Measurements from ENCODE around the gene SLC6A7.
"Not testable (repeated sequence)": the region's sequence is repeated elsewhere in the genome, so short reads cannot be mapped to it uniquely, and the experiment has no call there.

Gene SLC6A7

DNA sequence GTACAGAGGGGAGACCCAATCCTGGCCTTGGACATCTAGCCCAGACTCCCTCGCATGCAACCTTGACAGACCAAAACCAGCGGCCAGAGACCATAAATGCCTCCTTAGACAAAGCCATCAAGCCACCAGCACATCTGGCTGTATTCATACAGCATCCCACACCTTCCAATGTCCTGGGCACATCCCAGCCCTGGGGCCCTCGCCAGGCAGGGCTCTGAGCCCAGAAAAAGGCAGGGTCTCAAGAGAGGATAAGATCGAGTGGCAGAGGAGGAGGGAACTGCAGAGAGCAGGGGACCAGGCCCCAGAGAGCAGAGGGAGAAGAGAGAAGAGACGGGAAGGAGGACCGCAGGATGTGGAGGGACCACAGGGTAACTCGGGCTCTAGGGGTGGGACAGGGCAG, 54.3 kb downstream of the SLC6A7 start:
- Histone ChIP-seq H3K79me2 (ENCODE audit: control insufficient read depth, insufficient read depth, low read length, unreplicated experiment) (no peaks in the 10 kb centered on the region), H3K27me3 (ENCODE audit: insufficient read depth, low read length) (no peaks in the 10 kb centered on the region), H3K4me3 (ENCODE audit: low read depth, low read length) (no peak overlapping the region), H3K4me1 (ENCODE audit: control insufficient read depth, insufficient read depth, low read length, unreplicated experiment) (no peaks in the 10 kb centered on the region), H2AFZ (ENCODE audit: low read length, unreplicated experiment) (no peak overlapping the region), H3K36me3 (ENCODE audit: insufficient read depth, low read length) (no peaks in the 10 kb centered on the region), H3K27ac (ENCODE audit: low read depth, low read length) (no peak overlapping the region)

DNA sequence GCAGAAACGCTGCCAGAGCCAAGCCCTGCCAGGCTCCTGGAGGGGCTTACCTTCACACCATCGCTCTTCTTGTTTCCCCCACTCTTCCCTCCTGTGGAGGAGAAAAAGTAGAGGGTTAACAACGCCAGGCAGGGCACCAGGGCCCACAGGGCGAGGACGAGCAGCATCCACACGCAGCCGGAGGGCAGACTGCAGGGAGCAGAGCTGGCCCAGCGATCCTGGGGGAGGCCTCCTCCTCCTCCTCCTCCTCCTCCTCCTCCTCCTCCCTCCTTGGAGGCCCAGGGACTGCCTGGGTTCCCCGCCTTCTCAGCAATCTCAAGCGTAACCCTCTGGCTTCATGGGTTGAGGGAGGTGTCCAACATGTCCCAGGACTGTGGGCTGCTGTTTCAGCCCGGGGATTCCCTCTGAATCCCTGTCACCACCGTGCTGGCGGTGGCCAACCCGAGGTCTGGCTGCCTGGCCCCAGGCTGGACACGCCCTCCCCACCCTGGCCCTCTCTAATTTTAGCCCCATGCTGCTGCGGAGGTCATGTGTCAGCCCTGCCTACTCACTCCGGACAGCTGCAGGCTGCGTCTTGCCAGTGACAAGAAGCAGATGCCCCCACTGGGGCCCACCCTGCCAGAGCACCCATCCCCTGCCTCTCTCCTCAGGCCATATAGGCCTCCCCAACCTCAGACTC, 55.4 kb downstream of the SLC6A7 start:
- H3K4me3 ChIP-seq (ENCODE audit: low read depth, low read length): no peak overlapping the region
- no peaks in the 10 kb centered on the region for H3K4me1 ChIP-seq (ENCODE audit: control insufficient read depth, insufficient read depth, low read length, unreplicated experiment)
- no peaks in the 10 kb centered on the region for H3K27me3 ChIP-seq (ENCODE audit: insufficient read depth, low read length)
- no peak overlapping the region for H2AFZ ChIP-seq (ENCODE audit: low read length, unreplicated experiment)
- H3K79me2 ChIP-seq (ENCODE audit: control insufficient read depth, insufficient read depth, low read length, unreplicated experiment): no peaks in the 10 kb centered on the region
- no peak overlapping the region for H3K27ac ChIP-seq (ENCODE audit: low read depth, low read length)
- no peaks in the 10 kb centered on the region for H3K36me3 ChIP-seq (ENCODE audit: insufficient read depth, low read length)

DNA sequence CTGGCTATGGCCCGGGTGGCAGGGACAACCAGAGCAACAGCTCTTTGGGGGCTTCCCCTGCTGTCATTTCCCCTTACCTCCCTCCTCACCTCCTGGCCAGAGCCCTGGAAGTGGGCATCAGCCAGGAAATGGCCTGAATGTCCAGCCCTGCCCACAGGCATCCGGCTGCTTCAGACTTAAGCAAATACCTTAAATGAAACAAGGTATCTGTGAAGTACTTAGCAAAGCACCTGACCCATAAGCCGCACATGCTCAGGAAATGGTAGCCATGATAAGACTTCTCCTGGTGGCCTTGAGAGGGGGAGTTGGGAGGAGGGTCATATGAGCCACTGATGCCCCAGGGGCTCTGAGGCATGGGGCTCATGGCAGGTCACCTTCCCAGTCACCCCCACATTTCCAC, 55.9 kb downstream of the SLC6A7 start:
- no peak overlapping the region for H3K4me3 ChIP-seq (ENCODE audit: low read depth, low read length)

DNA sequence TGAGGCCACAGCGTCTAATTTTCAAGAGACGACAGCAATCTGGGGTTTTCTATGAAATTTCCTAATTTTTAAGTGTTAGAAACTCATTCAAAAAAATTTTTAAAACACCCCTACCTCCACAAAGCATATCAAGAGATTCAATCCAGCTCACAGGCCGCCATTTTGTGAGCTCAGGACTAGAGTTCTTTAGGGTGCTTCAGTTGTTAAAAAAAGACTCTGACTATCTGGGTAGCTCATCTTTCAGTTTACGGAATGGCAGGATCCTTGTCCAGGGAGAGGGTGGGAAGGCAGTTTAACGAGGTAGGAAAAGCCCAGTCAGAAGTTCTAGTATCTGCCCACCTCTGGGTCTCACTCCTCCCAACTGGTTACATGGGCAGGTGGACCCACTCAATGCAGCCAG, 56.6 kb downstream of the SLC6A7 start:
- Histone ChIP-seq H3K4me3 (ENCODE audit: low read depth, low read length) (no peak overlapping the region), H3K36me3 (ENCODE audit: insufficient read depth, low read length) (no peaks in the 10 kb centered on the region), H3K4me1 (ENCODE audit: control insufficient read depth, insufficient read depth, low read length, unreplicated experiment) (no peaks in the 10 kb centered on the region), H3K27me3 (ENCODE audit: insufficient read depth, low read length) (no peaks in the 10 kb centered on the region), H3K79me2 (ENCODE audit: control insufficient read depth, insufficient read depth, low read length, unreplicated experiment) (no peaks in the 10 kb centered on the region), H2AFZ (ENCODE audit: low read length, unreplicated experiment) (no peak overlapping the region), H3K27ac (ENCODE audit: low read depth, low read length) (no peak overlapping the region)

More for the DNA sequence above, 55.9 kb downstream of the SLC6A7 start:
- no peaks in the 10 kb centered on the region for H3K79me2 ChIP-seq (ENCODE audit: control insufficient read depth, insufficient read depth, low read length, unreplicated experiment)
- H3K27me3 ChIP-seq (ENCODE audit: insufficient read depth, low read length): no peaks in the 10 kb centered on the region
- H3K27ac ChIP-seq (ENCODE audit: low read depth, low read length): no peak overlapping the region
- H3K4me1 ChIP-seq (ENCODE audit: control insufficient read depth, insufficient read depth, low read length, unreplicated experiment): no peaks in the 10 kb centered on the region
- no peak overlapping the region for H2AFZ ChIP-seq (ENCODE audit: low read length, unreplicated experiment)
- no peaks in the 10 kb centered on the region for H3K36me3 ChIP-seq (ENCODE audit: insufficient read depth, low read length)

DNA sequence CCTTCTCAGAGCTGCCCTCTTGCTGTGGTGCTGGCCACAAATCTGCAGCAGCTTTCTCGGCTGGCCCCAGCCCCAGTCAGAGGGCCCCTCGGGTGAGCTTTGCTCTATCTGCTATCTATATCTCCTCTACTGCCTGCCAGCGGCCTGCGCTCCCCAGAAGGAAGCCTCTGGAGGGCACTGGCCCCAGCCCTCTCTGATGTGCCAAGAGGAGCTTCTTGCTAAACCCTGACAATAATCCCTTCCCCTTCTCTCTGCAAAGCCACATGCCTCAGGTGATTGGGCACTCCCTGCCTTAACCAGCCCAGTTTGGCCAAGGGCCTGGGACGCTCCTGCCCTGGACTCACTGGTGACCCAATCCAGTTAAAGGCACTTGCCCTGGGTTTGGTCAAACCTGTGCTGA, 57.0 kb downstream of the SLC6A7 start:
- no peaks in the 10 kb centered on the region for H3K79me2 ChIP-seq (ENCODE audit: control insufficient read depth, insufficient read depth, low read length, unreplicated experiment)
- no peaks in the 10 kb centered on the region for H3K4me1 ChIP-seq (ENCODE audit: control insufficient read depth, insufficient read depth, low read length, unreplicated experiment)
- H3K4me3 ChIP-seq (ENCODE audit: low read depth, low read length): no peak overlapping the region

DNA sequence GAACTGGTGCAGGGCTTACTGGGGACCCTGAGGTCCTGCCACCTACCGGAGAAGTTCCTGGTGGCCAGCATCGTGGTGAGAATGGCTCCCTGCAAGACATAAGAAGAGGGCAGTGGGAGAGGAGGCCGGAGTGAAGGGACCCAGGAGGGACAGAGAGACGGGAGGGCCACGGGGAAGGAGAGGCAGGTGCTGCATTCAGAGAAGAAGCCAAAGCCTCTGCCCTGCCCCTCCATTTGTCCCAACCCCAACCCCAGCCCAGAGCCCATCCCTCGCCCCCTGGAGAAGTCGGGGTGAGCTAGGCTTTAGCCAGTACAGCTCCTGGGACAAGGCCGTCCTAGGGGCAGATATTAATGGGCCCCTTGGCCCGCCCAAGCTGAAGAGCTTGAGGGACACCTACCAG, 57.9 kb downstream of the SLC6A7 start:
- H3K27ac ChIP-seq (ENCODE audit: low read depth, low read length): no peak overlapping the region
- no peaks in the 10 kb centered on the region for H3K4me1 ChIP-seq (ENCODE audit: control insufficient read depth, insufficient read depth, low read length, unreplicated experiment)
- H3K27me3 ChIP-seq (ENCODE audit: insufficient read depth, low read length): no peaks in the 10 kb centered on the region
- no peak overlapping the region for H2AFZ ChIP-seq (ENCODE audit: low read length, unreplicated experiment)
- H3K4me3 ChIP-seq (ENCODE audit: low read depth, low read length): no peak overlapping the region
- no peaks in the 10 kb centered on the region for H3K36me3 ChIP-seq (ENCODE audit: insufficient read depth, low read length)
- H3K79me2 ChIP-seq (ENCODE audit: control insufficient read depth, insufficient read depth, low read length, unreplicated experiment): no peaks in the 10 kb centered on the region

More for the DNA sequence above, 57.0 kb downstream of the SLC6A7 start:
- H3K36me3 ChIP-seq (ENCODE audit: insufficient read depth, low read length): no peaks in the 10 kb centered on the region
- no peaks in the 10 kb centered on the region for H3K27me3 ChIP-seq (ENCODE audit: insufficient read depth, low read length)
- H2AFZ ChIP-seq (ENCODE audit: low read length, unreplicated experiment): no peak overlapping the region
- no peak overlapping the region for H3K27ac ChIP-seq (ENCODE audit: low read depth, low read length)

DNA sequence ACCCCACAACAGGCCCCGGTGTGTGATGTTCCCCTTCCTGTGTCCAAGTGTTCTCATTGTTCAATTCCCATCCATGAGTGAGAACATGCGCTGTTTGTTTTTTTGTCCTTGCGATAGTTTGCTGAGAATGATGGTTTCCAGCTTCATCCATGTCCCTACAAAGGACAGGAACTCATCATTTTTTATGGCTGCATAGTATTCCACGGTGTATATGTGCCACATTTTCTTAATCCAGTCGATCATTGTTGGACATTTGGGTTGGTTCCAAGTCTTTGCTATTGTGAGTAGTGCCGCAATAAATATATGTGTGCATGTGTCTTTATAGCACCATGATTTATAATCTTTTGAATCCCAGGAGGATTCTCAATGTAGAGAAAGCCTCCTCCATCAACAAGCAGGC, 58.6 kb downstream of the SLC6A7 start:
- not testable (repeated sequence) for H3K27ac ChIP-seq (ENCODE audit: low read depth, low read length); H3K36me3 ChIP-seq (ENCODE audit: insufficient read depth, low read length); H3K4me3 ChIP-seq (ENCODE audit: low read depth, low read length); H3K27me3 ChIP-seq (ENCODE audit: insufficient read depth, low read length); H2AFZ ChIP-seq (ENCODE audit: low read length, unreplicated experiment); H3K79me2 ChIP-seq (ENCODE audit: control insufficient read depth, insufficient read depth, low read length, unreplicated experiment); H3K4me1 ChIP-seq (ENCODE audit: control insufficient read depth, insufficient read depth, low read length, unreplicated experiment)

DNA sequence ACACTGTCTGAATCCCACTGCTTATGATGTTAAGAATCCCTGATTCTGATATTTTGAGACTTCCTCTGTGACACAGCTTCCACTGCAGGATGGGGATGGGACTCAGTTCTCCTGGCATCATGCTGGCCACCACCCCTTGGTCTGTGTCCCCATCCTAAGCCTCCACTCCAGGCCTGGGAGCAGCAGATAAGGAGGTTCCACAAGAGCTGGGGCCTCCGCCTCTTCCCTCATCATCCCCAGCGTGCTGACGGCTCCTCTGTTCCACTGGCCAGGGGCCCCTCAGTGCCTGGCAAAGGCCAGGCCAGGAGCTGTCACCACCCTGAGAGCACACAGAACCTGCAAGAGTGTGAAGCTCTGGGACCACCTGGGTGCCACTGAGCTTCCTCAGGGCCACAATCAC, 59.1 kb downstream of the SLC6A7 start:
- Histone ChIP-seq H3K4me3 (ENCODE audit: low read depth, low read length) (no peak overlapping the region), H3K27me3 (ENCODE audit: insufficient read depth, low read length) (no peaks in the 10 kb centered on the region), H3K4me1 (ENCODE audit: control insufficient read depth, insufficient read depth, low read length, unreplicated experiment) (no peaks in the 10 kb centered on the region), H3K36me3 (ENCODE audit: insufficient read depth, low read length) (no peaks in the 10 kb centered on the region), H2AFZ (ENCODE audit: low read length, unreplicated experiment) (no peak overlapping the region), H3K27ac (ENCODE audit: low read depth, low read length) (no peak overlapping the region), H3K79me2 (ENCODE audit: control insufficient read depth, insufficient read depth, low read length, unreplicated experiment) (no peaks in the 10 kb centered on the region)

DNA sequence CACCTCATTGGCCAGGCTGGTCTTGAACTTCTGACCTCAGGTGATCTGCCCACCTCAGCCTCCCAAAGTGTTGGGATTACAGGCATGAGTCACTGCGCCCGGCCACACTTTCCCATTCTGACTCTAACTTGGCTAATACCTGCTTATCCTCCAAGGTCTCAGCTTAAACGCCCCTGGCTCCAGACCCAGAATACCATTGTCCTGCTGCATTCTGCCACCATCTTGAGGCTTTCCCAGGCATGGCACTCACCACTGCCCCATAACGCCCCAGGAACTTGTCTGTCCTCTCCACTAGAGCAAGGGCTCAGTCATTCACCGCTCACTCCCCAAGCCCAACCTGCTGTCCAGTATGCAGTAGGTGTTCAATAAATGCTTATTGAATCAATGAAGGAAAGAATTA, 59.9 kb downstream of the SLC6A7 start:
- Histone ChIP-seq H3K27ac (ENCODE audit: low read depth, low read length) (no peak overlapping the region), H3K4me1 (ENCODE audit: control insufficient read depth, insufficient read depth, low read length, unreplicated experiment) (no peaks in the 10 kb centered on the region), H2AFZ (ENCODE audit: low read length, unreplicated experiment) (no peak overlapping the region), H3K79me2 (ENCODE audit: control insufficient read depth, insufficient read depth, low read length, unreplicated experiment) (no peaks in the 10 kb centered on the region), H3K27me3 (ENCODE audit: insufficient read depth, low read length) (no peaks in the 10 kb centered on the region), H3K36me3 (ENCODE audit: insufficient read depth, low read length) (no peaks in the 10 kb centered on the region), H3K4me3 (ENCODE audit: low read depth, low read length) (no peak overlapping the region)

DNA sequence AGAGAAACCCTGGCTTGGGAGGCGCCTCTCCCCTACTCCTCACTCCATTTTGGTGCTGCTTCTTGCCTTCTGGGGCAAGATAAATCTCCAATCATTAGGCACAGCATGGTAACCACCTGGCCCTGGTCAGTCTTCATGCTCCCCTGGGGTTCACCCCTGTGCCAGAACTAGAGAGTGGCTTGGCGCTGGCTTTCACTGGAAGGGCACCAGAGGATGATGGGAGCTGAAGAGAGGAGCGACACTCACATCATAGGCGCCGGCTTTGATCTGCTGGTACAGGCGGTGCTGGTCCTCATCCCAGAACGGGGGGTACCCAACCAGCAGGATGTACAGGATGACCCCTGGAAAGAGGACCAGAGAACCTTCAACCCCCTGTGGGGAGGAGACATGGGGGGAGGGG, 61.6 kb downstream of the SLC6A7 start:
- H2AFZ ChIP-seq (ENCODE audit: low read length, unreplicated experiment): no peak overlapping the region
- no peaks in the 10 kb centered on the region for H3K36me3 ChIP-seq (ENCODE audit: insufficient read depth, low read length)
- H3K27me3 ChIP-seq (ENCODE audit: insufficient read depth, low read length): no peaks in the 10 kb centered on the region
- no peak overlapping the region for H3K27ac ChIP-seq (ENCODE audit: low read depth, low read length)
- H3K4me1 ChIP-seq (ENCODE audit: control insufficient read depth, insufficient read depth, low read length, unreplicated experiment): no peaks in the 10 kb centered on the region
- H3K79me2 ChIP-seq (ENCODE audit: control insufficient read depth, insufficient read depth, low read length, unreplicated experiment): no peaks in the 10 kb centered on the region
- no peak overlapping the region for H3K4me3 ChIP-seq (ENCODE audit: low read depth, low read length)

DNA sequence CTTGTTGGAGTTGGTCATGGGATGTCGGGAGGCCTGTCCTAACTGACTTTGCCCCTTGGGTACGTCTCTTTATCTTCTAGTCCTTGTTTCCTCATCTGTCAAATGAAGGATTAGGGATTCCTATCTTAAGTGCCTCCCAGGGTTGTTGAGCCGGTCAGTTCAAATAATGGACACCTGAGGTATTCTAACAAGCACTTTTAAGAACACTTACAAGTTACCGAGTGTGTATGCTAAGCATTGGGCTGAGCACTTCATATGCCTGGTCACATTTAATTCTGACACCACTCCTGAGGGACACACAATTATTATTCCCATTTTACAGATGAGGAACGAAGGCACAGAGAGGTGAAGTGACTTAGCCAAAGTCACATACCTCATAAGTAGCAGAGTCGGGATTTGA, 62.6 kb downstream of the SLC6A7 start:
- Histone ChIP-seq H3K27ac (ENCODE audit: low read depth, low read length) (no peak overlapping the region), H3K27me3 (ENCODE audit: insufficient read depth, low read length) (no peaks in the 10 kb centered on the region), H3K36me3 (ENCODE audit: insufficient read depth, low read length) (no peaks in the 10 kb centered on the region), H2AFZ (ENCODE audit: low read length, unreplicated experiment) (no peak overlapping the region), H3K4me3 (ENCODE audit: low read depth, low read length) (no peak overlapping the region), H3K79me2 (ENCODE audit: control insufficient read depth, insufficient read depth, low read length, unreplicated experiment) (no peaks in the 10 kb centered on the region), H3K4me1 (ENCODE audit: control insufficient read depth, insufficient read depth, low read length, unreplicated experiment) (no peaks in the 10 kb centered on the region)
